SU-DHL-6 (cell line): ENCODE measurements around the gene SLC16A13.

ENCODE experiments used
- H2AFZ ChIP-seq: fragments of 200-600 bp; sonication (generic); 2 replicates; pipeline ENCODE4 v1.6.1; 2014; ENCODE audit warnings: low read depth, mild to moderate bottlenecking, moderate library complexity, mixed read lengths, antibody characterized with exemption, low read length; ENCODE audit not compliant: severe bottlenecking
- H3F3A ChIP-seq: fragments of 200-600 bp; shearing (Covaris generic); 2 replicates; pipeline ENCODE4 v1.6.0; 2016; ENCODE audit warnings: antibody characterized with exemption, mild to moderate bottlenecking; ENCODE audit not compliant: insufficient read depth
- H3K27ac ChIP-seq: fragments of 200-600 bp; sonication (generic); 2 replicates; pipeline ENCODE4 v1.5.1; 2016; ENCODE audit warnings: low read depth, mild to moderate bottlenecking, low read length, moderate library complexity, mixed read lengths
- H3K27me3 ChIP-seq: fragments of 200-600 bp; sonication (generic), shearing (Covaris generic); 2 replicates; pipeline ENCODE4 v1.6.0; 2014; ENCODE audit warnings: mild to moderate bottlenecking, low read length
- H3K36me3 ChIP-seq: fragments of 200-600 bp; sonication (generic); 2 replicates; pipeline ENCODE4 v1.6.1; 2014; ENCODE audit warnings: mild to moderate bottlenecking, low read length, mixed read lengths
- H3K4me2 ChIP-seq: fragments of 300-600, 200-600 bp; shearing (Covaris generic), sonication (generic); 2 replicates; pipeline ENCODE4 v1.6.0; 2014; ENCODE audit warnings: low read length, low read depth, mild to moderate bottlenecking; ENCODE audit not compliant: poor library complexity, severe bottlenecking
- H3K4me3 ChIP-seq: fragments of 200-600 bp; sonication (generic); 2 replicates; pipeline ENCODE4 v1.5.1; 2014; ENCODE audit warnings: antibody characterized with exemption, low read length, mild to moderate bottlenecking, mixed read lengths; ENCODE audit not compliant: insufficient read depth, poor library complexity, severe bottlenecking
- H3K79me2 ChIP-seq: fragments of 200-600 bp; sonication (generic); 2 replicates; pipeline ENCODE4 v1.6.1; 2014; ENCODE audit warnings: mild to moderate bottlenecking, low read length, moderate library complexity; ENCODE audit not compliant: insufficient read depth
- H3K9ac ChIP-seq: fragments of 200-600 bp; sonication (generic); 2 replicates; pipeline ENCODE4 v1.7.0; 2014; ENCODE audit warnings: mild to moderate bottlenecking, low read length
- H3K9me2 ChIP-seq: fragments of 200-600 bp; sonication (generic); replicated peaks from 2 replicates; pipeline ENCODE4 v1.6.1; 2014; ENCODE audit warnings: low read length; ENCODE audit not compliant: insufficient read depth
- H3K9me3 ChIP-seq: fragments of 200-600 bp; sonication (generic); 2 replicates; pipeline ENCODE4 v1.6.1; 2014; ENCODE audit warnings: low read length, mixed read lengths; ENCODE audit not compliant: insufficient read depth
- H4K20me1 ChIP-seq: fragments of 200-600 bp; sonication (generic); 2 replicates; pipeline ENCODE4 v1.6.1; 2014; ENCODE audit warnings: low read depth, mild to moderate bottlenecking, antibody characterized with exemption, low read length, moderate library complexity, mixed read lengths
- EZH2phosphoT487 ChIP-seq: fragments of 200-600 bp; sonication (generic), shearing (Covaris generic); conservative IDR thresholded peaks from 2 replicates; pipeline ENCODE4 v1.6.1; 2018; ENCODE audit warnings: mild to moderate bottlenecking, antibody characterized with exemption, low read length, moderate library complexity, mixed read lengths
- TF ChIP-seq, protein P1 (sequence below): fragments of 200-600 bp; sonication (generic); IDR thresholded peaks from one replicate; pipeline ENCODE4 v1.5.1; 2017; ENCODE audit warnings: antibody characterized with exemption, mild to moderate bottlenecking, low read length, moderate library complexity; ENCODE audit not compliant: insufficient read depth, poor library complexity, severe bottlenecking

The SLC16A13 gene

DNA sequence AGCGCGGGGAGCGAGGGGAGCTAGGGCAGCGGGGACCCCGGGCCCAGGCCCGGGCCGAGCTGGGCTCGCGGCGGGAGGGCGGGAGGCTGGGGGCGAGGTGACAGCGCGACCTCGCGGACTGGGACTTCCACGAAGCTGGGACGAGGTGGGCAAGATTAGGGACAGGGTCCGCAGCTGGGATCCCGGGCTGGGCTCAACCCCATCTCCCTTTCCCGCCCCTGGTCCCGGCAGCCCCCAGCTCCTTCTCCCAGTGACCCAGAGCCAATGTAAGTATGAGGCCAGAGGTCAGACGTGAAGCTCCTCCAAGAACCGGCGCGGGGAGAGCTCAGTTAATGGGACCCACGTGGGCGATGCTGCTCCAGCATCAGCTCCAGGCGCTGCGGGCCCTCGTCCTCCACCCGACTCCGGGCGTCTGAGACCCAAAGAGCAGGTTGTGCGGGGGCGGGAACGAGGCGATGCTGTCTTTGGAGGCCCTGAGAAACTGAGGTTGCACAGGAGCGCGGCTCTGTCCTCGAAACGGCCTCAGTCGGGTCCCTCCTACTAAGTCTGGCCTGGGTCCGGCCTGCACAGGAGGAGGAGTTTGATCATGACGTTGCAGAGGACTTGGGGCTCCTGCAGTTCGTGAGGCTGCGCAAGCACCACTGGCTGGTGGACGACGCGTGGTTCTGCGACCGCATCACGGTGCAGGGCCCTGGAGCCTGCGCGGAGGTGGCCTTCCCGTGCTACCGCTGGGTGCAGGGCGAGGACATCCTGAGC lies 39.4 kb upstream of the SLC16A13 start:
- Histone ChIP-seq H3K4me3 (no peak overlapping the region), H2AFZ (no peak overlapping the region), H3K27me3 (no peaks in the 10 kb centered on the region), H3K27ac (no peak overlapping the region), H4K20me1 (no peaks in the 10 kb centered on the region), H3K9ac (no peak overlapping the region), H3K79me2 (no peaks in the 10 kb centered on the region), H3K9me3 (no peaks in the 10 kb centered on the region), H3K9me2 (no peaks in the 10 kb centered on the region), H3K36me3 (no peaks in the 10 kb centered on the region), H3F3A (no peaks in the 10 kb centered on the region), H3K4me2 (no peak overlapping the region)
- TF ChIP-seq EZH2phosphoT487 = no peak
- TF ChIP-seq, protein P1, sequence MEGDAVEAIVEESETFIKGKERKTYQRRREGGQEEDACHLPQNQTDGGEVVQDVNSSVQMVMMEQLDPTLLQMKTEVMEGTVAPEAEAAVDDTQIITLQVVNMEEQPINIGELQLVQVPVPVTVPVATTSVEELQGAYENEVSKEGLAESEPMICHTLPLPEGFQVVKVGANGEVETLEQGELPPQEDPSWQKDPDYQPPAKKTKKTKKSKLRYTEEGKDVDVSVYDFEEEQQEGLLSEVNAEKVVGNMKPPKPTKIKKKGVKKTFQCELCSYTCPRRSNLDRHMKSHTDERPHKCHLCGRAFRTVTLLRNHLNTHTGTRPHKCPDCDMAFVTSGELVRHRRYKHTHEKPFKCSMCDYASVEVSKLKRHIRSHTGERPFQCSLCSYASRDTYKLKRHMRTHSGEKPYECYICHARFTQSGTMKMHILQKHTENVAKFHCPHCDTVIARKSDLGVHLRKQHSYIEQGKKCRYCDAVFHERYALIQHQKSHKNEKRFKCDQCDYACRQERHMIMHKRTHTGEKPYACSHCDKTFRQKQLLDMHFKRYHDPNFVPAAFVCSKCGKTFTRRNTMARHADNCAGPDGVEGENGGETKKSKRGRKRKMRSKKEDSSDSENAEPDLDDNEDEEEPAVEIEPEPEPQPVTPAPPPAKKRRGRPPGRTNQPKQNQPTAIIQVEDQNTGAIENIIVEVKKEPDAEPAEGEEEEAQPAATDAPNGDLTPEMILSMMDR = no peak

DNA sequence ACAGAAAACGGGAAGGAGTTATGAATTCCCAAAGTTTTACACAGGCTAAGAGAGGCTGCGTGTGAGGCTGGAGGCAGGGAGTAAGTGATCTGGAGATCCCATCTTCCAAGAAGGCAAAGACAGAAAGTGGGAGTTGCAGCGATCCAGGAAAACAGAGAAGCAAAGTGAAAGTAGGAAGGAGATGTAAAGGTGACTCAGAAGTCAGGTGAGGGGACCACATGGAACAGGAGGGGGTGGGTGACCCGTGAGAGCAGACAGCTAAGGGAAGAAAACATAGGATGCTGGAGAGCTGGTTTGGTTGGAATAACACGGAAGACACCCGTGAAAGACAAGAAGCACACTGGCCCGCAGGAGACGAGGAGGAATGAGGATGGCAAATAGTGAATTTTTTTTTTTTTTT lies 38.6 kb upstream of the SLC16A13 start:
- Histone ChIP-seq H3K9ac (no peak overlapping the region), H2AFZ (no peak overlapping the region), H3K4me3 (no peak overlapping the region), H3K27ac (no peak overlapping the region), H3K27me3 (no peaks in the 10 kb centered on the region), H3K79me2 (no peaks in the 10 kb centered on the region), H3K36me3 (no peaks in the 10 kb centered on the region), H4K20me1 (no peaks in the 10 kb centered on the region), H3F3A (no peaks in the 10 kb centered on the region), H3K4me2 (no peak overlapping the region), H3K9me3 (no peaks in the 10 kb centered on the region), H3K9me2 (no peaks in the 10 kb centered on the region)
- TF ChIP-seq EZH2phosphoT487 = no peak
- TF ChIP-seq, protein P1 = no peak

GRCh38 chr17:6998855-6999508 lies 36.8 kb upstream of the SLC16A13 start:
- H3K79me2 ChIP-seq = peaks cover 10% of the 10 kb centered on the region
- no peak overlapping the region for H3K27ac ChIP-seq
- H3F3A ChIP-seq = no peaks in the 10 kb centered on the region; the same call in 1 of the 2 replicates
- no peaks in the 10 kb centered on the region for H3K9me2 ChIP-seq
- H3K36me3 ChIP-seq = no peaks in the 10 kb centered on the region; the same call in 1 of the 2 replicates
- H3K9me3 ChIP-seq = no peaks in the 10 kb centered on the region
- H3K9ac ChIP-seq = no peak overlapping the region
- no peak for TF ChIP-seq EZH2phosphoT487
- TF ChIP-seq, protein P1 = no peak
- no peak overlapping the region for H3K4me3 ChIP-seq
- H3K4me2 ChIP-seq = no peak overlapping the region
- H2AFZ ChIP-seq = no peak overlapping the region
- no peaks in the 10 kb centered on the region for H4K20me1 ChIP-seq
- H3K27me3 ChIP-seq = no peaks in the 10 kb centered on the region
